Left hindlimb (tissue), 1 donor: ENCODE data around the gene COA7.

Source experiments
- DNase-seq: peaks from one replicate; pipeline ENCODE4 v3.0.0-alpha.2; 2018

The COA7 gene

DNA sequence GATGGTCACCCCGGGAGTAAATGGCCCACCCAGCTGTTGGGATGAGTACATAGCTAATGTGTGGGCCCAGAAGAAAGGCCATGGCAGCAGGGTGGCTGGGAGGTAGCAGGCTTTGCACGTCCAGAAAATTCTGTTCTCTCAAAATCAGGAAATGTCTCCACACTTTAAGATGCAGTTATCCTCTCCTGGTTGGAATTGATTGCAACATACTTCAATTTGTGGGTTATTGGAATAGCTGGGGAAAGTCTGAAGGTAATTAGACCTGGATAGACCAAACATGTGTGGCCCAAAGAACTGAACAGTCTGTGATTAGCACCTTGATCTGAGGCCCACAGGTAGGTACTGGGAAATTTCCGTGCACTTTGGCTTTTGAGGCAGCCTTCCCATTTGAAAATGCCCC, 30.2 kb downstream of the COA7 start:
- no peak for DNase-seq

DNA sequence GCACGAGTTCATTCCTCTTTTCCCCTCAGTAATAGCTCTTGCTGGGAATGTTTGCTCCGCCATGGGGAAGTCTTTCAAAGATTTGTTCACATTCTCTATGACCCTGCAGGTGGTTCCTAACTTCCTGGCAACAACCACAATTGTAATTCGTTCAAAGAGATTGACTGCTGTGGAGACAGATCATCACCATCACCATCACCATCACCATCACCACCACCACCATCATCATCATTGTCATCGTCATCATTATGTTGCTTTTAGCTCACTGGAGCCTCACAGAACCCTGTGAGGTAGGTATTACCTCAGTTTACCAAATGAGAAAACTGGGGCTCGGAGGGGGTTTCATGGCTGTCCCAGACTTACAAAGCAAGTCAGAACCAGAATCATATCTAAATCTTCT, 30.9 kb downstream of the COA7 start:
- no peak for DNase-seq

DNA sequence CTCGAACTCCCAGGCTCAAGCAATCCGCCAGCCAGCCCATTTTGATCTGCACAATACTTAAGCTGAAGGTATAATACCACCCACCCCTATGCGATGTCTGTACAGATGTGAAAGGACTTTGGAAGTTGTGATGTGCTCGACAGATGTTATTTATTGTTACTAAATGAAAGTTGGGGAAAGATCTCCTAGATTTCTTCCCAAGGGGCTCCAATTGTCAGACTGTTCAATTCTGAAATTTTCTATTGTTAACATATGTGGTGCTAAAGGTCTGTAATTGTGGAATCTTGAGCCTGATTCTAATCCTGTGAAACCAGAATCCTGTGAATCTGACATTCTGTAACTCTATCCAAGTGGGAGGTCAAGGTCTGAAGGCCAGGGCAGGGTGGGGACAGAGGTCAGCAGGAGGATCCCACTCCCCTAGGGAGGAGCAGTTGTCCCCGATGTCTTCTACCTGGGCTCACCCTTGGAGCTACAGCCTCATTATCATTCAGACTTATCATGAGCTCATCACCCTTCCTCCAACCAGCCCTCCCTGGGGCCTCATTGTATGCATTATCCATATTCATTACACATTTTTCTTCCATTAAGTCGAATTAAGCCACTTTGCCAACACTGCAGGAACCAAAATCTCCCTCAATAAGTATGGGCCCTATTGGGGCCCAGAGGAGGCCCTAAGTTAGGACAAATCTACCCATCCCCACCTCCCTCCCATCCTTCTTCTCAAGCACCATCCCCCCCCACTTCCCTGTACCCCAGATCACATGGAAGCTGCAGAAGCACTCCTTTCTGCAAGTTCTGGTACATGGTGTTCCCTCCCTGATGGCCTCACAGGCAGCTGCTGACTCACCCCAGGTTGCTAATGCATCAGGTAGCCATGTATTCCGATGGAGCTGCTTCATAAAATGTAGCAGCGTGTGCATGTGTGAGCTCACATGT, 32.9 kb downstream of the COA7 start:
- DNase-seq = no peak

DNA sequence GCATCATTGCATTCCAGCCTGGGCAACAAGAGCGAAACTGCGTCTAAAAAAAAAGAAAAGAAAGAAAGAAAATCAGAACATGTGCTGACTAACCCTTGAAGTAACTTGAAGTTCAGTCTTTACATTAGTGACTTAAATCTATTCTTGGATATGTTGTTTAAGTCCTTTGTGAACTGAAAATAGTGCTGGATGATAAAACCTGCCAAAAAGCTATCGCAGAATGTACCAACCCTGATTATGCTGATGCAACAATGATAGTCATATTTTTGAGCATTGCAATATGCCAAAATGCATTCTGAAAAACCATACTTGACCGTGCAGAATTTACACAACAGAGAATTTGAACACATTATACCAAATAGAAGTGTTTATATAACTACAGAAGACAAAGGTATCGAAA, 34.4 kb downstream of the COA7 start:
- DNase-seq = no peak

DNA sequence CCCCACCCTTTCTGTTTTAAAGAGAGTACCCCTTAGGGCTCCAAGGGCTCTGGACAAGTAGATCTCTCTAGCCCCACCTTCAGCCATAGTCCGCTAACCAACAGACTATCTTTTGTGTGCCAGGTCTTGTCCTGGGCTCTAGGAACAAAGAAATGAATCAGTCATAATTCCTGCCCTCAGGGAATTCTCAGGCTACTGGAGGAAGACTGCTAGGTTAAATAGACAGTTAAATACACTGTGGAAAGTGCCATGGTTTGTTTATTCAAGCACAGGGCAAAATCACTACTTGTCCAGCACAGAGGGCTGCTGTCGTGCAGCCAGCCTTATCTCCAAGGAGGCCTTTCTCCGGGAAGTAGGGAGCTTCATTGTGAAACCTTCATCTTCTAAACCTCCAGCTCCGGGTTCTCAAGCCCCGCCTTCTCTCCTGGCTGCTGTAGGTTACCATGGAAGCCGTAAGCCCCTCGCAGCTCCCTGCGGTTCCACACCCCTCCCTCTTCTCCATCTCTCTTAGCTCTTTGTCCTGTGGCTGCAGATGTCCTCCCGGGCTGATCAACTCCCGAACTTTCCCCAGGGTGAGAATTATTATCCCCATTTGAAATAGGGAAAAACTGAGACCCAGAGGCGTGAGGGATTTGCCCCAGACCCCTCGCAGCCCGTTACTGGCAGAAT, 35.4 kb downstream of the COA7 start:
- DNase-seq = no peak

DNA sequence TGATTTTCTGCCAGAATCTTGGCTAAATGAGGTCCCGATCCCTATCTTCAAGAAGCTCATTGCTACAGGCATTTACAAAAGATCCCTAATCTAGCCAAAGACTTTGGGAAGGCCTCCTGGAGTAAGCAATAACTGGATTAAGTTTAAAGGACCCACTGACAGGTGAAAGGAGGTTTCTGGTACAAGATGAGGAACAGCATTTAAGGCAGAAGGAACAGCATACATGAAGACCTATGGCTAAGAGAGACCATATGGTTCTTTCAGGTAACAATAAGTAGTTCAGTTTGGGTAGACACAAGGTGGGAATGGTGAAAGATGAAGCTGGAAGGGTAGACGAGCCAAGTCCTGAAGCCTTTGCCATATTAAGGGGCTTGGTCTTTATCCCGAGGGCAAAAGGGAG, 37.3 kb downstream of the COA7 start:
- no peak for DNase-seq

DNA sequence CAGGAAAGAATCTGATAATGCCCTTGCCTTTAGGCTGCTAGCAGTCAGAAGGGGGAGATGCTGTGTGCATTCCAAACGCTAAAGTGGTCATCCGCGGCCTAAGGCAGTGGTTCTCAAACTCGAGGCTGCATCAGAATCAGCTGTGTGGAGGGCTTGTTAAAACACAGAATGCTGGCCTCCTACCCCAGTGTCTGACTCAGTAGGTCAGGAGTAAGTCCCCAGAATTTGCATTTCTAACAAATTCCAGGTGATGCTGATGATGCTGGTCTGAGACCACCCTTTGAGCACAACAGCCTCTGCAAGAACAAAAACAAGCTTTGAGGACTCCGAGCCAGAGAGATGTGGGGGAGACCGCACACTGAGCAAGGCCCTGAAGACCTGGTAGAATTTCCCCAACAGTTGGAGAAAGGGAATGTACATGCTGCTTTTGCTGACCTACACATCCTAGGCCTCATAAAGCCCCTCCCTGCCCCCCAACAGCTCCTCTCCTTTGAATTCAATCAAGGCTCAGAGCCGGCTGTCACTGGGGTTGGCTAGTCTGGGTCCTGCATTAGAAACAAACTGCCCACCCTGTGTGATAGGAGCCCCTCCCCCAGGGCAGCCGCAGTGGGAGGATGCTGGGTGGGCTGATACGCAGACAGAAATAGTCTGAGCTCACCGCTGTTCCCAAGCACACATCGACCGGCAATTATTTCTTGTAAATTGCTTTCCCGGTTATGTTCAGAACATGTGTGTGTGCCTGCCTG, 38.1 kb downstream of the COA7 start:
- DNase-seq = no peak

DNA sequence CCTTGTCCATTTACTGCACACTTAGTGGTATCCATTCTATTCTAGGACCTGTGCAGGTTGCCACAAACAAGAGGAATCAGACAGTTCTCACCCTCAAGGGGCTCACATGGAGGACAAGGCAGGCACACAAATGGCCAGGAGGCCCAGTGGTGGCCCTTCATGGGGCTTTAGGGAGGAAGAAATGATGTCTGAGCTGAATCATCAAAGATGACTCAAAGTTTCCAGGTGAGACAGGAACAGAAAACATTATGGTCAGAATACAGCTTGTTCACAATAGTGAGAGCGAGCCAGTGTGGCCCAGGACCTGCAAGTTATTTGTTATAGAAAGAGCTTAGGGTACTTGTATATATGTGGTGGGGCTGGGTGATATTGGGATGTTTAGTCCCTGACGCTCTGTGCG, 38.8 kb downstream of the COA7 start:
- no peak for DNase-seq

DNA sequence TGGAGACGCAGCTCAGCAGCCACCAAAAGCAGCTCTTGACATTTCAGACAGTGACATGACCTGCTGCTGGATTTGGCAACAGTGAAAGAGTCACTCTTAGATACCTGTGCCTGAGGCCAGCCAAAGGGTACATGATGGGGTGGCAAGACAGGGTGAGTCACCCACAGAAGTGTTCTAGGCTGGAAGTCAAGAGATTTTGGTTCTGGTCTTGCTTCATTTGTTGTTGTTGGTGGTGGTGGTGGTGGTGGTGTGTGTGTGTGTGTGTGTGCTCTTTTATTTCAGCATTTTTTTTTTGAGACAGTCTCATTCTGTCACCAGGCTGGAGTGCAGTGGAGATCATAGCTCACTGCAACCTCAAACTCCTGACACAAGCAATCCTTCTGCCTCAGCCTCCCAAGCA, 39.4 kb downstream of the COA7 start:
- DNase-seq = no peak

DNA sequence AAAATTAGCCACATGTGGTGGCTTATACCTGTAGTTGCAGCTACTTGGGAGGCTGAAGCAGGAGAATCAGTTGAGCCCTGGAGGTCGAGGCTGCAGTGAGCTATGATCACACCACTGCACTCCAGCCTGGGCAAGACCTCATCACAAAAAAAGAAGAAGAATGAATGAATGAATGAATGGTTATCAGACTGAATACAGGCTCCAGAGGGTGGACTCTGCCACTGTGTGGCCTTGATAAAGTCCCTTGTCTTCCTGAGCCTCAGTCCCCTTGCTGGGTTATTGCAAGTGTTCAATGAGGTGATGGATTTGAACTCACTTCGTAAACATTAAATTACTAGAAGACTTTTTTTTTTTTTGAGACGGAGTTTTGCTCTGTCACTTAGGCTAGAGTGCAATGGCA, 40.4 kb downstream of the COA7 start:
- DNase-seq = no peak

DNA sequence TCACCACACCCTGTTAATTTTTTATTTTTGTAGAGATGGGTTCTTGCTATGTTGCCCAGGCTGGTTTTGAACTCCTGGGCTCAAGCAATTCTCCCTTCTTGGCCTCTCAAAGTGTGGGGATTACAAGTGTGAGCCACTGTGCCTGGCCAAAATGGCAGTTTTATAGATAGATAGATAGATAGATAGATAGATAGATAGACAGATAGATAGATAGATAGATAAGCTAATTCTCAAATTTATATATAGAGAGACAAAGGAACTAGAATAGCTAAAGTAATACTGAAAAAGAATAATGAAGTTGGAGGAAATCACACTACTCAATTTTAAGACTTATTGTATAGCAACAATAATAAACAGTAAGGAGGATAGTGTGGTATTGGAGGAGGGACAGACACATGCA, 44.1 kb downstream of the COA7 start:
- DNase-seq = no peak

DNA sequence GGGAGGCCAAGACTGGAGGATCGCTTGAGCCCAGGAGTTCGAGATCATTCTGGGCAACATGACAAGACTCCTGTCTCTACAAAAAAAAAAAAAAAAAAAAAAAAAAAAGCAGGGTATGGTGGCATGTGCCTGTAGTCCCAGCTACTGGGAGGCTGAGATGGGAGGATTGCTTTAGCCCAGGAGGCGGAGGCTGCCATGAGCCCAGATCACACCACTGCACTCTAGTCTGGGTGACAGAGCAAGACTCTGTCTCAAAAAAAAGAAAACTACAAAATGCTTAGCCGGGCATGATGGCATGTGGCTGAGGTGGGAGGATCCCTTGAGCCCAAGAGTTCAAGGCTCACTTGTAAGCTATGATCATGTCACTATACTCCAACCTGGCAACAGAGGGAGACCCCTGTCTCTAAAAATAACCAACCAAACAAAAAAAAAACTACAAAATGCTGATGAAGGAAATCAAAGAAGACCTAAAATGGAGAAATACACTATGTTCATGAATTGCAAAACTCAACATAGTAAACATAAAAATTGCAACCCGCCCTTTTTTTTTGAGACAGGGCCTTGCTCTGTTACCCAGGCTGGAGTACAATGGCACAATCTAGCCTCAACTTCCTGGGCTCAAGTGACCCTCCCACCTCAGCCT, 44.8 kb downstream of the COA7 start:
- no peak for DNase-seq

DNA sequence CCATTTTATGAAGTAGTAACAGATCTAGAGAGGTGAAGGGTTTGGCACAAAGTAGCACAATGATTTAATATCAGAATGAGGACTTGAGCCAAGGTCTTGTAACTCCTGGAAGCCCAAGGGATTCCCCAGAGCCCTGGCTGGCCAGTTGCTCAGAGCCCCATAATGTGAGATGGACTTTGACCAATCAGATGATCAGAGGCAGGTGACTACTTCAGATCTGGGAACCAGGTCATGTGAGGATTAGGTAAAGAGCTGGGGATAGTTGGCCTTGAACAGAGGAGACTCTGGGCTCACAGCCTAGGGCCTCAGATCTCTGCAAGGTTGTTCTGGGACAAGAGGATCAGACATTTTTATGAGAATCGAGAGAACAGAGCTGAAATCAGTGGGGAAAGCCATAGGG, 46.2 kb downstream of the COA7 start:
- DNase-seq = no peak

DNA sequence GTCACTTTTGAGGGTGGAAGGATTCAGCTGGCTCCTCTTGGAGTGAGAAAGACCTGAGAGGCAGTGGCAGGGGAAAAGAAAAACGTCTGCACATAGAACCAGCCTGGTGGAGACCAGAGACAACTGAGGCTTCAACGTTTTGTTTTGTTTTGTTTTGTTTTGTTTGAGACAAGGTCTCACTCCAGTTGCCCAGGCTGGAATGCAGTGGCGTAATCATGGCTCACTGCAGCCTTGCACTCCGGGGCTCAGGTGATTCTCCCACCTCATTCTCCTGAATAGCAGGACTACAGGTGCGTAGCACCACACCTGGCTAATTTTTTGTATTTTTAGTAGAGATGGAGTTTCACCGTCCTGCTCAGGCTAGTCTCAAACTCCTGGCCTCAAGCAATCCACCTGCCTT, 52.9 kb downstream of the COA7 start:
- DNase-seq = no peak

DNA sequence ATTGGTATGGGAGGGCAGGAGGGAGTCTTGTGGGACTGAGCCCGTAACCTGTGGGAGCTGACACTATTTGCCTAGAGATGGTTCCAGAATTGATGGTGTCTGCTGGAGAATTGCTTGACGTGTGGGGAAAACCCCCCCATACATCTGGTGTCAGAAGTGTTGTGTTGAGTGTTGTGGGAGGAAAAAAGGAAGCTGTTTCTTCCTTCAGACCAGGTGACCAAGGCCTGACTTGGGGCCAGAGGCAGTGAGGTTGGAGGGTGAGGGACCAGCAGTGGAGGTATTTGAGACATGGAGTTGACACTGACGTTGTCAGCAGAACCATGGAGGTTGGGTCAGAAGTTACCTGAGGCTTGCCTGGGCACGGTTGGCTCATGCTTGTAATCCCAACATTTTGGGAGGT, 56.8 kb downstream of the COA7 start:
- DNase-seq = no peak

DNA sequence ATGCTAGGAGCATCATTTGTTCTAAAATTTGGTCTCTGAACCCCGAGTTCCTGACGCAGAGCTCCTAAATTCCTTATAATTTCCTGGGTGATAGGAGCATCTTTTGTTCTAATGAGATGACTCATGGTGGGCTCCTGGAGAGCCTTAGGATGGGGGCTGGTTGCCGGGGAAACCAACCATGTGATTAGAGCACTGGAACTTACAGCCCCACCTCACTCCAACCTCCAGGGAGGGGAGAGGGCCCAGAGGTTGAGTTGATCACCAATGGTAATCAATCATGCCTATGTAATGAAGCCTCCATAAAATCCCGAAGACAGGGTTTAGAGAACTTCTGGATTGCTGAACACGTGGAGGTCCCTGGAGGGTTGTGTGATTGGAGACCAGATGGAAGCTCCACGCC, 57.5 kb downstream of the COA7 start:
- no peak for DNase-seq

DNA sequence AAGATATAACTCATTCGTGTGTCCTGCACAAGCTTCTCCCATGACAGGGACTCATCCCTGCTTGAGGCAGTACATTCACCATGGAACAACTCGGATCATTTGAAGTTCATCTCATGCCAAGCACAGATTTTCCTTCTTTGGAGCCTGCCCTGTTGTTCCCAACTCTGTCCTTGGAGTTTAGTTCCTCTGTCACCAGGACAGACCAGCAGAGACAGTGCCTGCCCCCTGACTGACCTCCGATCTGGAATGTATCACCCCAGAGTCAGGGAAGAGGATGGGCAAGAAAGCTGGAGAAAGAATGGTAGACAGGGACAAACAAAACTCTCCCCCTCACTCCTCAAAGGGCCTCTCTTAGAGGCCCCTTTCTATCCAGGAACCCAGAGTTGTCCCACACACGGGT, 60.2 kb downstream of the COA7 start:
- no peak for DNase-seq

DNA sequence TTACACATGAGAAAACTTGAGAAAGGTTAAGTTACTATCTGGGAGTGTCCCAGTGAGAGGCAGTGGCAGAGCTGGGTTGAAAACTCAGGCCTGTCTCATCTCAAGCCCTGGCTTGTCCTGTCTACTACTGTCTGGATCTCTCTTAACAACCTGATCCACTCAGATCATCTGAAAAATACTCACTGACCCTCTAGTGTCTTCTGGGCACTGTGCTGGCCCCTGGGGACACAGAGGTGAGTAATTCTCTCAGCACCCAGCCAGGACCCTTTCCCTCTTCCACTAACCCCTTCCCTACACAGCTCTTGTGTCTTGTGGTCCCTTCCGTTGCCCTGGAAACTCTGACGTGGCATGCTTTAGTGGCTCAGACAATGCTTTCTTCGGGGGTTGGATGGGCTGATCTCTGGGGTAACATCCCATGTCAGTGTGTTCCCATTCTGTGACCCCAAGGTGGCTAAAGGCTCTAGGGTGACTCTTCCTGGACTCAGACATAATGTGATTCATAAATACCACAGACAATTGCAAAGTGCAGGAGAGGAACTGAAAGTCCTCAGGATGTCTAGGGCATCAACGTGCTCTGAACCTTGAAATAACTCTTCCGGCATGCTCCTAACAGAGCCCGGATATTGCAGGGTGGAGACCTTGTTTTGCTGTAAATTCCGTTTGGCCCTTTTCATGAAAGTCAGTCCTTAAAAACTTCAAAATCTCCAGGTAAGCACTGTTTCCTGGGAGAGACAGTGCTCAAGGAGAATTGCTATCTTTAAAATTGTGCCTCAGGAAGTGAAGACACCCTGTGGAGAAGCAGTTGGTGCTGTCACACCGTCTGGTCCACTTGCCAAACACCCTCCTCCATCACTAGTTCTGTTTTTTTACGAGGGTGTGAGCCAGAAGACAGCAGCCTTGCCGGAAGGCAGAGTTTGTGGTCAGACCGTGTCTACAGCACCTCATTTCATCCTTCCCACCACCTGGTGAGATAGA, 61.1 kb downstream of the COA7 start:
- DNase-seq = no peak

DNA sequence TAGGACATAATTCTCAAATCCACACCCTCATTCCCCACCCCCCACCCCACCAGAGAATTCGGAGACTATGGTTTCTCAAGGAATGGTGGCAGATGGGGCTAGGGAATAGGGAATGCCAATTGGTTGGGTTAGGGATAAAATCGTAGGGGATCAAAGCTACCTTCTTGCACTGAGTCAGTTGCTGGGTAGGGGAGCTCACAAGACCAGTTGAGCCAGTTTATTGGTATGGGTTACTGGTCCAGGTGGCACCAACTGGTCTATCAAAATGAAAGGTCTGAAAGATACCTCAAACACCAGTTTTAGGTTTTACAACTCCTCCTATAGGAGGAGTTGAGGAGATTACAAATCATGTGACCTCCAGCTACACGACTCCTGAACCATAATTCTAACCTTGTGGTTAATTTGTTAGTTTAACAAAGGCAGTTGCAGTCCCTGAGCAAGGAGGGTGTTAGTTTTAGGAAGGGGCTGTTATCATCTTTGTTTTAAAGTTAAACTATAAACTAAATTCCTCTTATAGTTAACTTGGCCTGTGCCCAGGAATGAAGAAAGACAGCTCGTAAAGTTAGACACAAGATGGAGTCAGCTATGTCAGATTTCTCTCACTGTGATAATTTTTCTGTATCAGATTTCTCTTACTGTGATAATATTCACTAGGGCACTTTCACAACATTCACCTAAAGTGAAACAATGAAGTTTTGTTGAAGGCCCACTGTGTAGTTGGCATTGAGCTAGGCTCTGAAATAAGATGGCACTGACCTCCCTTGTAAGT, 62.6 kb downstream of the COA7 start:
- DNase-seq = no peak
